GM19025 (cell line): ENCODE results near the gene RRP12.
"Not testable (repeated sequence)": the region's sequence is repeated elsewhere in the genome, so short reads cannot be mapped to it uniquely, and the experiment has no call there.

ENCODE experiments used
- ATAC-seq: cut with Tn5 transposase; IDR thresholded peaks from one replicate; pipeline ENCODE4 v1.9.1; 2021; ENCODE audit warnings: mild to moderate bottlenecking, low read depth, moderate library complexity; ENCODE audit not compliant: unreplicated experiment

Gene RRP12

DNA sequence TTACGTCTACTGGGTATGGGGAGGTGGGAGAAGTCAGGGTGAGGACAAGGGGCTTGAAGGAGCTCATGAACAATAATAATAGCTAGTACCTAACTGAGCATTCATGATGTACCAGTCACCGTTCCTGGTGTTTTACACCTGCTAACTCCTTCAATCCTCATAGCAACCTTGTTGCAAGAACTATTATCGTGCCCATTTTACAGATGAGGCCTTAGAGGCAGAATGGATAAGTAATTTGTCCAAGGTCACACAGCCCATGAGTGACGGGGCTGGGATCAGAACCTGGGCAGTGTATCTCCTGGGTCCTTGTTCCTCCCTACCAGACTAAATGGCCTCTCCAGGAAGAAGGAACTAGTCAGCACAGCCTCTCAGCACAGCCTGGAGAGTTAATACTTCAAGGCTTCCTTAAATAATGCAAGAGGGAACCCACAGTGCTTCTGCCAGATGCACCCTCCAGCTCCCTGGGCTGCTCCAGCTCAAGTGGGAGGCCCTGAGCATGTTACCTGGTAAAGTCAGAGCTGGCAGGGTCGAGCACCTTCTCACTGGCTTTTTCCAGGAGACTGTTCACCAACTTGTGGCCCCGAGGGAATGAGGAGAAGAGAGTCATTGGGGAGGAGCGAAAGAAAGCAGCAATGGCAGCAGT, 28.8 kb downstream of the RRP12 start:
- ATAC-seq = no peak

DNA sequence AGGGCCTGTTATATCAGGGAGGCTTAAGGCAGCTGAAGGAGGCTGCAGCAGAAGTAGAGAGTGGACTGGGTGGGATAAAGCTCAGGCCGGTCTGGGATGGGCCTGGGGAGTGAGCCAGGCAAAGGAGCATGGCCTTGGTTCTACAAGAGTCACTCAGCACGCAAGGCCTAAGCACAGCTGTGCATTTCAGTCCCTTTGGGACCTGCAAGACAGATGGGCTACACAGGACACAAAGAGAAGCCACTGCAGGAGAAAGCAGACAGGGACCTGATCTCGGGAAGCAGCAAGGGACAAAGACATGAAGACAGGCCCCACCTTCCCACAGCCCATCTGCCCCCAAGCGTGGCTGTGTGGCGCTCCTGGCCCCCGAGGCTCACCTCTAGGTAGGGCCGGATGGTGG, 29.4 kb downstream of the RRP12 start:
- ATAC-seq = no peak

DNA sequence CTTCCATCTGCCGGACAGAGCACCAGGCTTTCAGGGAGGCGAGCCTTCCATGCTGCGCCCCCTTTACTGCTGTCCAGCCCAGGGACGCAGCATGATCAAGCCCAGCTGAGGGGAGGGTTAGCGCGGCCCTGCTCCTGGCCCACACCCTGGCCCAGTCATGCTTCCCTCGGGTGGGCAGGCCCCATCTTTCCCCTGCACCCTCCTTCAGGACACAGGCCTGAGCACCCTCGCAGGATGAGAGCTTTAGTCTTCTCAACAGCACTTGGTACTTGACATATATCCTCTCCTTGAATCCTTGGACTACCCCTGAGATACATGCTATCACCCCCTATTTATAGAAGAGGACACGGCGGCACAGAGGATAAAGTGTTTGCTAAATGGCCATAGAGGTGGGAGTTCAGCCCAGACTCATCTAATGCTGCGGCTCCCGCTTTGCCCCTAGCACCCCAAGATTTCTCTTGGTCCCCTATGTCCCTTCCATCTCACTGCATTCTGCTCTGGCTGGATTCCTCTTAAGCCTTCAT, 34.0 kb downstream of the RRP12 start:
- ATAC-seq = no peak

DNA sequence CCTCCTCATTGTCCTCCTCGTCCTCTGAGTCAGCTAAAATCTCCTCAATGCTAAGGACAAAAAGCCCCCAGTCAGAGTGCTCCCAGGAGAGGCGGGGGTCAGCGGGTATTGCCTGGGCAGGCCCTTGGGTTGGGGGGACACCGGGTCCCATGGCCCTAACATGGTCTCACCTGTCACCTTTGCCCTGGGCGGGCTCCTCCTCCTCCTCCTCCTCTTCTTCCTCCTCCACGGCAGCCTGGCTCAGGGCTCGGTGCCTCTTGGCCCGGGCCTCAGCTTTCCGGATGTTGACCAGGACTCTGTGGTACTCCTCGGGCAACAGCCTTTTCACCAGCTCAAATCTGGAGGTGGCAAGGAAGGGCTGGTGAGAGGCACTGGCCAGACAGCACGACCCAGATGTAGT, 34.6 kb downstream of the RRP12 start:
- no peak for ATAC-seq

DNA sequence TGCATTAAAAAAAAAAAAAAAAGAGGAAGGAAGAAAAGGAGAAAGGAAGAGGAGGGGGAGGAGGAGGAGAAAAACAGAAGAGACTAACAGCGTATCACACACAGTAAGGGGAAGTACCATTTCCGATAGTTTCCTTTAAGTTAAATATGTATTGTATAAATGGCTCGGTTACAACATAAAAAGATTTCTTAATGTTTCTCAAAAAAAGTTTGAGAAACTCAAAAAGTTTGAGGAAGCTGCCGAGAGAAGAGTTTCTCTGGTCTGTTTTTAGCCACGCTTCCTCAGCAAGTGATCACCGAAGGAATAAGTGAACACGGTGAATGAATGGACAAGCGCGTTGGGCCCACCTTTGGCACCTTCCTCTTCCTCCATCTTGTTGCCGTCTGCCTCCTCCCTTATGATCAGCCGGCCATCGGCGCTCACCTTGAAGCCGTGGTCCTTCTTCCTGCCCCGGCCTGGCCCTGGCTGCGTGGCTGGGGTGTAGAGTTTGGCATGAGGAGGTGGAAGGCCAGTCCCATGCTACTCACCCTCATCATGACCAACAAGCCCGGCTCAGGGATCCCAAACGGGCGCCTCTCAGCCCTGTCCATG, 35.3 kb downstream of the RRP12 start:
- no peak for ATAC-seq

DNA sequence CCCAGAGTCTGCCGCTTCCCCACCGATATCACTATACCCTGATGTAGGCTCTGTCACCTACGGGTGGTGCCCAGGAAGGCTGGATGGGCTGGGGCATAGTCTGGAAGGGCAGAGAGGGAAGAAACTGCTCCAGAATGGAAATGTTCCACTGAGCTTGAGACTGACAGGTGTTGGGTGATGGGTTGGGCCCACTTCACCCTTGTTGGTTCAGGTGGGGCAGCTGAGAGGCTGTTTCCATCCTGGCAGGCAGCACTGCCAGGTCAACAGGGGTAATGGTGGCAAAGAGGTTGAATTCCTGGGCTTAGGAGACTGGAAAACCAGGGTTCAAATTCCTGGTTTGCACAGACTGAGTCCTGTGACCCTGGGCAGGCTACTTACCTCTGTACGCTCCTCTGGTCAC, 38.1 kb downstream of the RRP12 start:
- ATAC-seq = no peak

DNA sequence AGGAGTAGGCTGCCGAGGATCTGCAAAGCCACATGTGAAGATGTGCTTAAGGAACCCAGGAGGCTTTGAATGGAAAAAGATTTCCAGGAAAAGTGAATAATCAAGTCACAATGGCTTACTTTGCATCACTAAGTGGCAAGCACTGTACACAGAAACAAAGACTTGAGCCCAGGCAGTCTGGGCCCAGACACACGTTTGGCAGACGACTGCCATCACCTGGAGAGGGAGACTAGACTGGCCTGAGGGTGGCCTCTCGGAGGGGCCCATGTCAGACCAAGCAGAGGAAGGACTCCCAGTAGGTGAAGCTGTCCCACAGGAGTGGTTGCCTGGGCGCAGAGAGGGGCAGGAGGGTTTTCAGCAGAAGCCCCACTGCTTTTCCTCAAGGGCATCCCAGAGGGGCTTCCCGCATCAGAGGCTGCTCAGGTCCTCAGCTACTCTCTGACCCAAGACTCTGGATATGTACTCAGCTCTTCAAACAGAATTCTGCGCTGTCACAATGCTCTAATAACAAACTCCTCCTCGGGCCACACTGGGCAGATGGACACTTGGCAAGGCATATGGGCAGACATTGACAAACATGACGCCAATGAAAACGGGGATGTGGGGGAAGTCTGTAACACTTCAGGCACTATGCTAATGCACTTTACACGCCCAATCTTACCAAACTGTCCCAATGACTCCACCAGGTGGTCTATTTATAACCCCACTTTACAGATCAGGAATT, 38.7 kb downstream of the RRP12 start:
- no peak for ATAC-seq

DNA sequence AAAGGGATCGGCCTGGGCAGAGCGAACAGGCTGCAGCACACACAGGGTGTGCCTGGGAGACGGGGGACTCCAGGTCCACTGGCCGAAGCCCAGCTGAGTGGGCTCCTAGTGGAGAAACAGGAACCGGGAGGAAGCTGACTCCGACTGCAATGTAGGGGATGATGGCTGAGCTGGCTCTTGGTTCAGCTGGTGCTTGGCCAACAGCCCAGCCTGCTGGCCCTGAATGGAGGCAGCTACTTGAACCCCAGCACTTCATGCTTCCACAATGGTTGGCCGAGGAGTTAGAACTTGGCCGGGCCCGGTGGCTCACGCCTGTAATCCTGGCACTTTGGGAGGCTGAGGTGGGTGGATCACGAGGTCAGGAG, 39.6 kb downstream of the RRP12 start:
- no peak for ATAC-seq

DNA sequence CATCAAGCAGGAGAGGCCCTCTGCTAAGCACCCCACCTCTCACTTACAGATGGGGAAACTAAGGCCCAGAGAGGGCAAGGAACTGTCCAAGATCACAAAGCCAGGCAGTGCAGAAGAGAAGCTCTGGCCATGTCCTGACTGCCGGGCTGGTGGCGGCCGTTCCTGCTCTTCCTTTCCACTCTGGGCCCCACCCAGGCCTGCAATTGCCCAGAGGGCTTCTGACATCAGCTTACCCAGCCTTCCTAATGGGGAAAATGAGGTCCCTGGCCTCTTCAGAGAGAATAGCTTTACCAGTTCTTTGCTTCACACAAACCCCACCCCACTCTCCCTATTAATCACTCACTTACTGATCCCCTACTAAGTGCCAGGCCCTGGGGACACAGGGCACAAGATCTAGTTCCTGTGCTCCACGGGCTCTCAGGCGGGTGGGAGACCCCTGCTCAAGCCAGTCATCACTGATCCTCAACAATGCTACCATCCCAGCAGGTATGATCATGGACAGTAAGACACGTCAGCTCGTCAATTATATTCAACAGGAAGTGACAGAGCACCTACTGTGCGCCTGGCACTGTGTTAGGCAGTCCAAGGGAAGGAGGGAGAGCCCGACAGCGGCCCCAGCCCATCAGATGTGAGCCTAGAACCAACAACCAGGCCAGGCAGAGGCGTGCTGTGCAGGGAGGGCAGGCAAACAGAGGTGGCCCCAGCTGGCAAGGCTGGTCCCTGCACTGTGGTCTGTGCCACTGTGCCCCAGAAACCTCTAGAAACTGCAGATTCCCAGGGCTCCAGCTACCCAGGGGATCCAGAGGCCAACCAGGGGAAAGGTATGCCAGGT, 40.2 kb downstream of the RRP12 start:
- ATAC-seq = no peak

DNA sequence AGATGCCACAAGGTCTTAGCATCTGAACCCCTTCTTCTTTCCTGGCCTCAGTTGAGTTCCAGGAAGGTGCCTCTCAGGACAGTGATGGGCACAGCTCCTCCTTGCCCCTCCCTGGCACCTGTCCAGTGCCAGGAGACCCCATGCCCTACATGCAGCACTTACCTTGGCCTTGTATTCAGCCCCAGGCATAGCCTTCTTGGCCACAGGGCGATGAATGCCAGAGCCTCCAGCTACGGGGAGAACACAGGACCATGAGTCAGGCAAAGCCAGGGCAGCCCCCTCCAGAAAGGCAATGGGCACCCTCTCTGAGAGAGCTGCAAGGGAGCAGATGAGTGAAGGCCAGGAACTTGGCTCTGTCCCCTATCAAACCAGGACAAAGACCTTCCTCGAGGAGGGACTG, 42.4 kb downstream of the RRP12 start:
- no peak for ATAC-seq

DNA sequence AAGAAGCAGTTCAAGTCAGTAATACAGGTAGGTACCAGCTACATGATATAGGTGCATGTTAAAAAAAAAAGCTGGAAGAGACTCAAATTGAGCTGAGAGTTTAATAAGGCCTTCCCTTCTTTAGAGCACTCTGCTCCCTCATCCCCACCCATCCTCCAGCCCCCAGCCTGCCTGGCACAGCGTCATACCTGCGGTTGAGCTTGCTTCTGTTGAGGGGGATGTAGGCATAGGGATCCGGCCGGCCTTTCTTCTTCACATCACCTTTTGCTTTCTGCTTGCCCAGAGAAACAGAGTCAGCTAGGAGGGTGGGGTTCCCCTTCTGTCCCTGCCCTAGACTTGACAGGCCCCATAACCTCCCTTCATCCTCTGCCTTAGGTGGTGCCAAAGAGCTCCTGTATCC, 42.8 kb downstream of the RRP12 start:
- no peak for ATAC-seq

DNA sequence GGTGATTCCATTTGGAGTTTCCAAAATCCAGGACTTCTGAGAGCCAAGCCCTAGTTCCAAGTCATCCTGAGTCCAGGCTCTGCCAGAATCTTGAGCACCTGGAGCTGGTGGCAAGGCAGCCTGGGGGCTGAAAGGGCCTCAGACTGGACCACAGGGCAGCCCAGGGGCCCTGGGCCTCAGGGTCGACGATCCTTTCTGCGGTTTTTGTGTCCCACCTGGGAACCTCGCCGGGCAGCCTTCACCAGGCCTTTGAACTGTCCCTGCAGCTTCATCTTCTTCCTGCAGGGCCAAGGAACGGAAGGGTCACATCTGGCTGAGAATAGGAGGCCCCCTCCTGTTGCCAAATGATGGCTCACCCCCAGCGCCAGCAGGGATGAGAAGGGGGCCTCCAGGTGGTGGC, 44.2 kb downstream of the RRP12 start:
- ATAC-seq = no peak

DNA sequence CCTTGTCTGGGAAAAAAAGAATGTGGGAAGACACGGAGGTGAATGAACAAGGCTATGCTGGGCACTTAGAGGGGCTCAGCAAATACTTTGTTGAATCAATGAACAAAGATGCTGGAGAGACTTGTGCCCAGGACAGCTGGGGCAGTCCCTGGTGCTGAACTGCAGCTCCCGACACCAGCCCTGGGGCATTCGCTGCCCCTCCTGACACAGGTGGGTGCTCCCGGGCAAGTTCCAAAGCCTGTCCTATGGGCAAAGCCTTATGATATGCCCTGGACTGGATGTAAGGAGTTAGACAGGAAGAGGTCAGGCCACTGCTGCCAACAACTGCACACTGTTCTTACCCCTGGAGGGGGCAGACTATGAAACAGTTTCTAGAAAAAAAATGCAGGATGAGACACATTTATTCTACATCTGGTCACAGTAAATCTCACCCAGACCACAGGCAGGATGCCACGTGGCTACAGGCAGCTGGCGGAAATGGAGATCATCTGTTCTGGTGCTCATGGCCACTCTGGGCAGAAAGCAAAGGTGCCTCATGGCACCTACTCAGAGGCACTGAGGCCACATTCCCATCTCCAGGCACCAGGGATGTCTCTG, 44.7 kb downstream of the RRP12 start:
- ATAC-seq = no peak

DNA sequence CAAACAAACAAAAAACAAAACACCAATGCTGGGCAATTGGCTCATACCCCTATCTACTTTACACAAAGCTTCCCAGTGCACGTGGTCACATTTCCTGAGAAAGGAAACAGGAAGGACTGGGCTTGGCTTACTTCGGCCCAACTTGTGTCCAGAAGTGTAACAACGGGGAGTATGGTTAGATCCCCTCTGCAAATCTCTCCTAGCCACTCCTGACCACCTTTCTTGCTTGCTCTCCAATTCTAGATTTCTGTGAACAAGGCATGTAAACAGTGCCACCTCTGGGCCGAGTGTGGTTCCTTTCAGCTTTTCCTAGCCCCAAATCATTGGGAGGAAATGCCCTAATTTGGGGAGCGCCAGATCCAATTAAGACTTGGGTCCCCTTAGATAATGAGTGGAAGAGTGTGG, 45.6 kb downstream of the RRP12 start:
- ATAC-seq = no peak

DNA sequence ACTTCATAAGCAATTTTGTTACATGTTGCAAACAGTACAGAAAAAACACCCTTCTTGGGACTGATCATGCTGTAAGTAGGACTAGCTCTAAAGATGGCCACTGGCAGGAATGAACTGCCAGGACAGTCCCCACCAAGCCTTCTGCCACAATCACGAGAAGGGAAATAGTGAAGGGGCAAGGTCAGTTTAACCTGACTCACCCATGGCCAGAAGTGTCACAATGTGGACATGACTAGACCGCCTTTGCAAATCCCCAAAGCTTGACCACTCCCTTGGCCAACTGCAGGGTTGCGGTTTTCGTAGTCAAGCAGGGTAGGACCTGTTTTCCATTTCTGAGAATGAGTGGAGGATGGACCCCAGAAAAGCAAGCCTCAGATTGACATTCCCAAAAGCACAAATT, 47.2 kb downstream of the RRP12 start:
- no peak for ATAC-seq

DNA sequence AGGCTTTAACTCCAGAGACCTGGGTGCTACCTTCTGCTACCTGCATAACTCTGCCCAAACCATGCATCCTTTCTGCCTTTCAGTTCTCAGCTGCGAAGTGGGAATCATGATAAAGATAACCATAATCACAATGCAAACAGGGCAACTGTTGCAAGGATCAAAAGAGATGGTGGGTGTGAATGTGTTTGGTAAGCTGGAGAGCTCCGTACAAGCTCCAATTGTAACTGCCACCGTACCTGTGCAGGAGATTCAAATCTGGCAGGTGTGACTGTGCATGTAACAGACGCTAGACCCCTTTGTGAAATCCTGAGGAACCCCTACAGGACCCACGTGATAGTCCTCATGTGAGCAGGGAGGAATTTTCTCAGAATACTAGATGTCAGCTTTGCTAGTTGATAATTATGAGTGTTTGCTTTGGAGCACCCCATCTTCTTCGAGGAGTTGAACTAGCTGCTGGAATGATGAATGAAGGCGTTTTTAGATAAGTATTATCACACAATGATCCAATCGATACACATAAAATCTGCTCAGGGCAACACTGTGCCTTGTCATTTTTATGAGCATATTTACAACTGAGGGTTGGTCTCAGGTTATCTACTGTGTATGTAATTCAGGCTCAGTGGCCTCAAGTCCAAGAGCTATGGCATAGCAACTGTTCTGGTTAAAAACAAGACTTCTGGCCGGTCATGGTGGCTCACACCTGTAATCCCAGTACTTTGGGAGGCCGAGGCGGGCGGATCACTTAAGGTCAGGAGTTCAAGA, 51.2 kb downstream of the RRP12 start:
- ATAC-seq = no peak

DNA sequence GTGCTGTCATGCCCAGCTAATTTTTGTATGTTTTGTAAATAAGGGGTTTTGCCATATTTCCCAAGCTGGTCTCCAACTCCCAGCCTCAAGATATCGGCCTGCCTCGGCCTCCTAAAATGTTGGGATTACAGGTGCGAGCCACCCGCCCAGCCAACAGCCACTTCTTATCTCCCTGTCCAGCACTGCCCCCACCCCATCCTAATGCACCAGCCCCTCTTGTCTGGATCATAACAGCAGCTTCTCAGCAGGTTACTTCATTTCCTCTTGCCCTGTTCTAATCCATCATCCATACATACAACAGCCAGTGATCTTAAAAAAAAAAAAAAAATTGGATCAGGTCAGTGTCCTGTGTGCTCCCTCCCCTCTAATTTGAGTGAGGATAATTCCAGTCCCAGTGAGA, 53.8 kb downstream of the RRP12 start:
- ATAC-seq = no peak

DNA sequence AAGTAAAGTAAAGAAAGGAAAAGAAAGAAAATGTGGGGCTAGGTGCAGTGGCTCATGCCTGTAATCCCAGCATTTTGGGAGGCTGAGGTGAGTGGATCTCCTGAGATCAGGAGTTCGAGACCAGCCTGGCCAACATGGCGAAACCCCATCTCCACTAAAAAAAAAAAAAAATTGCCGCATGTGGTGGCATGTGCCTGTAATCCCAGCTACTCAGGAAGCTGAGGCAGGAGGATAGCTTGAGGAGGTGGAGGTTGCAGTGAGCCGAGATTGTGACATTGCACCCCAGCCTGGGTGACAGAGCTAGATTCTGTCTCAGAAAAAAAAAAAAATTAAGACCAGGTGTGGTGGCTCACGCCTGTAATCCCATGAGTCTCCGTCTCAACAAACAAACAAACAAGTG, 57.5 kb downstream of the RRP12 start:
- not testable (repeated sequence) for ATAC-seq

DNA sequence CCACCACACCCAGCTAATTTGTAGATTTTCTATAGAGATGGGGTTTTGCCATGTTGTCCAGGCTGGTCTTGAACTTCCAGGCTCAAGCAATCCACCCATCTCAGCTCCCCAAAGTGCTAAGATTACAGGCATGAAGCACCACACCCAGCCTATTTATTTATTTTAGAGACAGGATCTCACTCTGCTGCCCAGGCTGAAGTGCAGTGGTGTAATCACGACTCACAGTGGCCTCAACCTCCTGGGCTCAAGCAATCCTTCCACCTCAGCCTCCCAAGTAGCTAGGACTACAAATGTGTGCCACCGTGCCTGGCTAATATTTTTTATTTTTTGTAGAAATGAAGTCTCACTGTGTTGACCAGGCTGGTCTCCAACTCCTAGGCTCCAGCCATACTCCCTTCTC, 59.7 kb downstream of the RRP12 start:
- no peak for ATAC-seq

DNA sequence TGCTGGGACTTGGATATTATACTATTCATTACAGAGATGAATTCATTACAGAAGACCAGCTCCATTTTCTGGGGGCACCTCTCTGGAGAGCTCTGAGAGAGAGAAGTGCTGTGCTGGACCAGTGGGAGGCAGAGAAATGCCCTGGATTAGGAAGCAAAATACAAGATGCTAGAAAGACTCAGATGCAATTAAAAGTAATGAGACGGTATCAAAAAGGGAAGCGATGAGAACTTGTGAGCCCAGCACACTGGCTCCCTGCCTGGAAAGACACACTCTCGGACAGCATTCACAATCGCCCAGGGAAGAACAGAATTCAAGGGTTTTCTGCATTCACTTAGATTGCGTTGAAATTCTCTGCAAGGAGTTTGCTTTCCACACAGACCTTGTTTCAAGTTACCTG, 63.1 kb downstream of the RRP12 start:
- no peak for ATAC-seq
